Measurements from ENCODE around the gene TNNC1.

The TNNC1 gene

GRCh38 chr3:52468336-52468735 lies 14.5 kb upstream of the TNNC1 start:
- no peak overlapping the region for H3K4me3 ChIP-seq (replicated peaks; ENCODE audit: low read depth, low read length)
- no peak for TF ChIP-seq CTCF (IDR thresholded peaks at IDR 0.05; ENCODE audit: low read length, missing control alignments)
- DNase-seq (ENCODE audit: low read depth), result no peak

GRCh38 chr3:52463416-52463815 lies 9.6 kb upstream of the TNNC1 start:
- no peak for TF ChIP-seq CTCF (IDR thresholded peaks at IDR 0.05; ENCODE audit: low read length, missing control alignments)
- DNase-seq (ENCODE audit: low read depth), result no peak
- H3K4me3 ChIP-seq (replicated peaks; ENCODE audit: low read depth, low read length), result no peak overlapping the region

- no peak for TF ChIP-seq CTCF (IDR thresholded peaks at IDR 0.05; ENCODE audit: low read length, missing control alignments)
- no peak overlapping the region for H3K4me3 ChIP-seq (replicated peaks; ENCODE audit: low read depth, low read length)
- no peak for DNase-seq (ENCODE audit: low read depth)
These were observed 8.0 kb upstream of the TNNC1 start for GRCh38 chr3:52461874-52462273.

GRCh38 chr3:52458770-52459545 lies 5.1 kb upstream of the TNNC1 start:
- no peak overlapping the region for H3K4me3 ChIP-seq (replicated peaks; ENCODE audit: low read depth, low read length)
- DNase-seq (ENCODE audit: low read depth), result no peak
- TF ChIP-seq CTCF (IDR thresholded peaks at IDR 0.05; ENCODE audit: low read length, missing control alignments), result no peak

- no peak overlapping the region for H3K4me3 ChIP-seq (replicated peaks; ENCODE audit: low read depth, low read length)
- no peak for TF ChIP-seq CTCF (IDR thresholded peaks at IDR 0.05; ENCODE audit: low read length, missing control alignments)
- no peak for DNase-seq (ENCODE audit: low read depth)
These were observed 4.4 kb upstream of the TNNC1 start for GRCh38 chr3:52458031-52458760.

- TF ChIP-seq CTCF (IDR thresholded peaks at IDR 0.05; ENCODE audit: low read length, missing control alignments), result no peak
- DNase-seq (ENCODE audit: low read depth), result no peak
- peak overlapping the region; percentile 89 for H3K4me3 ChIP-seq (replicated peaks; ENCODE audit: low read depth, low read length)
These were observed 3.0 kb upstream of the TNNC1 start for GRCh38 chr3:52456800-52457183.
